IMR-90 (cell line): ENCODE data around the gene CDX1. TPM values are rescaled to one million over a fixed set of nuclear protein-coding genes. Genes with fewer than 3 reads are reported as not detected.
A peak's percentile ranks its signal among the peaks of the same experiment; 100 is the strongest.

Experiments used
- ATAC-seq: fragments of 200-7000 bp; cut with Tn5 transposase; 2 replicates; pipeline ENCODE4 v1.9.1; 2020; ENCODE audit warnings: low read depth, mild to moderate bottlenecking, moderate library complexity
- BruUV-seq: library from RNA; stranded (reverse); fragments of 400-500 nt; replicated peaks from 2 replicates; lab custom pipeline; 2021; lab: Mats Ljungman, UMichigan
- CTCF ChIA-PET: fragments of 300-600 bp; formaldehyde crosslinking; extraction: SDS; loops from one replicate; lab custom pipeline; 2021; ENCODE audit warnings: antibody characterized with exemption; lab: Yijun Ruan, JAX
- POLR2A ChIA-PET: fragments of 300-600 bp; sonication (Branson Sonifier 250); formaldehyde crosslinking; loops from one replicate; lab custom pipeline; 2022; ENCODE audit warnings: antibody characterized with exemption; ENCODE audit not compliant: unreplicated experiment; lab: Charles Lee
- DNase-seq: peaks from one replicate; pipeline ENCODE4 v3.0.0; 2013
- H2AFZ ChIP-seq: replicated peaks from 2 replicates; pipeline ENCODE3; 2013; ENCODE audit warnings: low read length, mild to moderate bottlenecking; ENCODE audit not compliant: poor library complexity
- H2AK5ac ChIP-seq: 2 replicates; pipeline ENCODE4 v1.6.1; 2013; ENCODE audit warnings: low read depth, low read length, inconsistent platforms
- H2AK9ac ChIP-seq: replicated peaks from 2 replicates; pipeline ENCODE3; 2013; ENCODE audit warnings: mild to moderate bottlenecking, low read depth, low read length, moderate library complexity; ENCODE audit not compliant: poor library complexity
- H2BK120ac ChIP-seq: 2 replicates; pipeline ENCODE4 v1.6.1; 2013; ENCODE audit warnings: low read depth, low read length, inconsistent platforms
- H2BK15ac ChIP-seq: 3 replicates; pipeline ENCODE4 v1.6.1; 2013; ENCODE audit warnings: low read depth, low read length, inconsistent platforms
- H2BK20ac ChIP-seq: 2 replicates; pipeline ENCODE4 v1.6.1; 2013; ENCODE audit warnings: low read depth, mild to moderate bottlenecking, inconsistent platforms, low read length, moderate library complexity
- H2BK5ac ChIP-seq: 2 replicates; pipeline ENCODE4 v1.6.1; 2013; ENCODE audit warnings: mild to moderate bottlenecking, low read depth, low read length, inconsistent platforms; ENCODE audit not compliant: poor library complexity, severe bottlenecking
- H3K14ac ChIP-seq: replicated peaks from 2 replicates; pipeline ENCODE4 v1.6.1; 2013; ENCODE audit warnings: low read depth, low read length, inconsistent platforms
- H3K18ac ChIP-seq: 2 replicates; pipeline ENCODE4 v1.6.1; 2013; ENCODE audit warnings: low read depth, low read length, control low read depth
- H3K23ac ChIP-seq: 2 replicates; pipeline ENCODE4 v1.6.1; 2013; ENCODE audit warnings: low read depth, low read length, inconsistent platforms
- H3K27ac ChIP-seq: 2 replicates; pipeline ENCODE4 v1.5.1; 2013; ENCODE audit warnings: mild to moderate bottlenecking, control low read depth, low read length; ENCODE audit not compliant: insufficient read depth
- H3K27me3 ChIP-seq: 2 replicates; pipeline ENCODE4 v1.6.1; 2013; ENCODE audit warnings: low read length; ENCODE audit not compliant: control insufficient read depth, insufficient read depth
- H3K36me3 ChIP-seq: 2 replicates; pipeline ENCODE4 v1.6.1; 2013; ENCODE audit warnings: low read length, mixed read lengths; ENCODE audit not compliant: control insufficient read depth, insufficient read depth
- H3K4ac ChIP-seq: 2 replicates; pipeline ENCODE4 v1.6.1; 2013; ENCODE audit warnings: low read depth, low read length, inconsistent platforms
- H3K4me1 ChIP-seq: 2 replicates; pipeline ENCODE4 v1.6.1; 2013; ENCODE audit warnings: low read length, mixed read lengths; ENCODE audit not compliant: control insufficient read depth, insufficient read depth
- H3K4me2 ChIP-seq: 2 replicates; pipeline ENCODE4 v1.6.1; 2013; ENCODE audit warnings: low read depth, mild to moderate bottlenecking, control low read depth, low read length, moderate library complexity
- H3K4me3 ChIP-seq: 2 replicates; pipeline ENCODE4 v1.5.1; 2013; ENCODE audit warnings: low read depth, mild to moderate bottlenecking, control low read depth, low read length, moderate library complexity; ENCODE audit not compliant: insufficient read depth
- H3K56ac ChIP-seq: 2 replicates; pipeline ENCODE4 v1.6.1; 2013; ENCODE audit warnings: low read length, inconsistent platforms; ENCODE audit not compliant: insufficient read depth; ENCODE audit errors: extremely low read depth
- H3K79me1 ChIP-seq, 2 experiments: 2 replicates each; pipeline ENCODE4 v1.6.1; 2013; ENCODE audit warnings: low read length in 2 of 2, inconsistent platforms in 1 of 2, low read depth in 1 of 2
- H3K9ac ChIP-seq: 2 replicates; pipeline ENCODE4 v1.6.1; 2013; ENCODE audit warnings: low read depth, low read length, control low read depth
- H3K9me1 ChIP-seq: 2 replicates; pipeline ENCODE4 v1.6.1; 2013; ENCODE audit warnings: low read length, inconsistent platforms; ENCODE audit not compliant: insufficient read depth
- H3K9me3 ChIP-seq: 2 replicates; pipeline ENCODE4 v1.6.1; 2013; ENCODE audit warnings: low read length; ENCODE audit not compliant: control insufficient read depth, insufficient read depth
- H4K20me1 ChIP-seq: 2 replicates; pipeline ENCODE4 v1.6.1; 2013; ENCODE audit warnings: low read length, inconsistent platforms; ENCODE audit not compliant: insufficient read depth
- H4K5ac ChIP-seq: 2 replicates; pipeline ENCODE4 v1.6.1; 2013; ENCODE audit warnings: mild to moderate bottlenecking, low read depth, low read length, control low read depth
- H4K8ac ChIP-seq, 2 experiments: 2 replicates each; pipeline ENCODE4 v1.6.1; 2013; ENCODE audit warnings: low read depth in 2 of 2, low read length in 2 of 2, control low read depth in 1 of 2, inconsistent platforms in 1 of 2
- H4K91ac ChIP-seq: 2 replicates; pipeline ENCODE4 v1.6.1; 2013; ENCODE audit warnings: low read depth, low read length, inconsistent platforms; ENCODE audit not compliant: insufficient read depth
- SMC3 ChIP-seq: fragments of 150-350 bp; IDR thresholded peaks from 2 replicates; pipeline ENCODE4 v1.6.1; 2016; ENCODE audit warnings: low read depth, mild to moderate bottlenecking, antibody characterized with exemption, low read length, moderate library complexity
- USF2 ChIP-seq: fragments of 150-350 bp; IDR thresholded peaks from 2 replicates; pipeline ENCODE4 v1.6.1; 2017; ENCODE audit warnings: mild to moderate bottlenecking, antibody characterized with exemption, low read length, low read depth
- WGBS, 2 experiments: methylation state at CpG; one replicate each; pipeline versions ENCODE4 v1.1.5 to v1.1.7; 2013; ENCODE audit warnings: missing lambda C conversion rate in 2 of 2; ENCODE audit not compliant: insufficient read length in 1 of 2; ENCODE audit errors: extremely low coverage in 2 of 2; 5-methylcytosine and 5-hydroxymethylcytosine counted together
- dilution Hi-C: fragments of 300-500 bp; cut with HindIII; formaldehyde crosslinking; loops from one replicate; pipeline ENCODE4 v1.14.3; 2018; ENCODE audit warnings: low sequenced_read_pairs; ENCODE audit not compliant: unreplicated experiment
- in situ Hi-C: fragments of 300-500 bp; cut with MboI; formaldehyde crosslinking; loops from 3 replicates; pipeline ENCODE4 v1.14.3; 2019; ENCODE audit warnings: low sequenced_read_pairs, inconsistent platforms, mixed read lengths
- intact Hi-C: fragments of 100-400 bp; cut with micrococcal nuclease; formaldehyde crosslinking; loops from 2 replicates; pipeline ENCODE4 v1.10.0; 2022
- polyA plus RNA-seq, 3 experiments: library from polyadenylated mRNA; depleted of rRNA; stranded (reverse); fragments of >200 nt; gene quantifications; 2 replicates each; pipeline ENCODE4 v1.2.3, GENCODE V29; 2012; ENCODE audit warnings: low replicate concordance in 1 of 3
- total RNA-seq: library from RNA; depleted of rRNA; stranded (reverse); fragments of >200 nt; gene quantifications from 2 replicates; pipeline ENCODE4 v1.2.3, GENCODE V29; 2012

The CDX1 gene
- total and polyA plus RNA-seq, 2 of the 4 experiments (the other 2 are of a cell fraction), result 0.18 to 0.24 TPM

GRCh38 chr5:150214289-150214688 lies 47.7 kb downstream of the CDX1 start:
- Histone ChIP-seq H2AK9ac (no peak overlapping the region), H3K23ac (no peak overlapping the region), H3K27me3 (no peaks in the 10 kb centered on the region), H4K5ac (no peak overlapping the region), H2AK5ac (no peak overlapping the region), H3K18ac (no peak overlapping the region), H3K14ac (0 out of 2 replicates have a peak overlapping the region, but pooled peaks have one; percentile 57), H2BK120ac (no peak overlapping the region), H3K4me3 (no peak overlapping the region), H3K9me1 (0 out of 2 replicates have a peak, but pooled peaks cover 2% of the 10 kb centered on the region), H2AFZ (peak overlapping the region; percentile 1), H4K8ac (no peak overlapping the region; a peak in 1 of 4 replicates), H3K27ac (no peak overlapping the region), H4K91ac (0 out of 2 replicates have a peak overlapping the region, but pooled peaks have one; percentile 1), H3K4me2 (no peak overlapping the region), H3K79me1 (no peaks in the 10 kb centered on the region), H3K56ac (no peak overlapping the region), H3K36me3 (no peaks in the 10 kb centered on the region), H2BK20ac (no peak overlapping the region), H4K20me1 (no peaks in the 10 kb centered on the region), H3K9ac (no peak overlapping the region), H2BK15ac (no peak overlapping the region), H3K9me3 (no peaks in the 10 kb centered on the region), H2BK5ac (no peak overlapping the region), H3K4me1 (peaks cover 1% of the 10 kb centered on the region), H3K4ac (no peak overlapping the region)
- peak; percentile 22; the same call in 1 of the 2 replicates for TF ChIP-seq USF2
- TF ChIP-seq SMC3, result no peak
- ATAC-seq (no peak), DNase-seq (peak; percentile 9)
- no TSS peak for BruUV-seq
- intact Hi-C loops (loop anchor here (10.0 kb wide), 1 partner anchor 179 kb away; no protein-coding TSS in a partner anchor), in situ Hi-C loops (loop anchor here (5.0 to 25.0 kb wide), 4 partner anchors 87 to 577 kb away; partner anchors contain the start of genes HMGXB3 and TIGD6), dilution Hi-C loops (no loop called here)
- ChIA-PET POLR2A (no interaction called here), CTCF (interaction anchor here (0.6 to 0.9 kb wide), 4 partner anchors 40 to 377 kb away, joined by 3 read pairs; no protein-coding TSS in a partner anchor)
- WGBS, 2 experiments, result 40% methylated on average over 3 of the region's 7 CpGs; no CpG with 5 or more reads in 1 of the 2 experiments
